Adrenal gland (tissue), 5 donors: Measurements from ENCODE around the gene DNM2.

ENCODE experiments used
- CTCF ChIP-seq, 6 experiments: fragments of 450-650 bp in 4 of 6; fragments of 200-600 bp in 2 of 6; sonication (generic) in 1 of 6; IDR thresholded peaks; 1 replicate in 5 of 6; 2 replicates in 1 of 6; pipeline versions ENCODE4 v1.5.1 to v1.8.0; 2016 to 2021; ENCODE audit warnings: antibody characterized with exemption in 6 of 6, mild to moderate bottlenecking in 2 of 6, moderate library complexity in 1 of 6
- POLR2A ChIP-seq, 2 donors: fragments of 450-650 bp; IDR thresholded peaks; one replicate each; pipeline ENCODE4 v1.6.1; 2017; ENCODE audit warnings: antibody characterized with exemption in 2 of 2, mild to moderate bottlenecking in 2 of 2, moderate library complexity in 1 of 2
- donor health status: DM: no; HTN: no; CAD: no.

- TF ChIP-seq CTCF (IDR thresholded peaks at IDR 0.05) (no peak), POLR2A (IDR thresholded peaks at IDR 0.05) (no peak)
Measured at GRCh38 chr19:10823690-10824089, 105.8 kb downstream of the DNM2 start.
